GM12878 (cell line): Measurements from ENCODE around the gene MYH9.

Source experiments
- CTCF ChIP-seq, 3 experiments: IDR thresholded peaks in 2 of 3; conservative IDR thresholded peaks in 1 of 3; 2 replicates each; pipeline ENCODE4 v1.5.1; 2011; ENCODE audit warnings: low read depth in 3 of 3, low read length in 3 of 3, mild to moderate bottlenecking in 3 of 3, control low read depth in 2 of 3, moderate library complexity in 2 of 3, inconsistent platforms in 1 of 3, mixed read lengths in 1 of 3; ENCODE audit not compliant: control insufficient read depth in 2 of 3, insufficient read depth in 1 of 3; ENCODE audit errors: extremely low read depth in 1 of 3
- ETV6 ChIP-seq, 2 experiments: fragments of 450-650 bp in 1 of 2; IDR thresholded peaks in 1 of 2; conservative IDR thresholded peaks in 1 of 2; 2 replicates each; pipeline ENCODE4 v1.6.1; 2014; ENCODE audit warnings: antibody characterized with exemption in 1 of 2, borderline replicate concordance in 1 of 2, low read depth in 1 of 2, mild to moderate bottlenecking in 1 of 2, moderate library complexity in 1 of 2
- EZH2 ChIP-seq: IDR thresholded peaks from 2 replicates; pipeline ENCODE4 v1.6.1; 2012; ENCODE audit warnings: low read depth, mild to moderate bottlenecking, control low read depth, inconsistent platforms, low read length, borderline replicate concordance; ENCODE audit not compliant: control insufficient read depth
- HCFC1 ChIP-seq: fragments of 150-350 bp; IDR thresholded peaks from 2 replicates; pipeline ENCODE4 v1.6.1; 2014; ENCODE audit warnings: low read length
- KLF5 ChIP-seq: fragments of 450-650 bp; IDR thresholded peaks from 2 replicates; pipeline ENCODE4 v1.6.1; 2014; ENCODE audit warnings: mild to moderate bottlenecking; ENCODE audit not compliant: partially characterized antibody
- NRF1 ChIP-seq: conservative IDR thresholded peaks from 2 replicates; pipeline ENCODE4 v1.6.1; 2011; ENCODE audit warnings: mild to moderate bottlenecking, low read depth, low read length, improper control_type of control experiment
- POLR2A ChIP-seq: IDR thresholded peaks from 2 replicates; pipeline ENCODE4 v1.6.1; 2011; ENCODE audit warnings: low read depth, mild to moderate bottlenecking, low read length
- POLR2AphosphoS5 ChIP-seq: IDR thresholded peaks from 2 replicates; pipeline ENCODE4 v1.6.1; 2011; ENCODE audit warnings: mild to moderate bottlenecking, low read length, inconsistent platforms
- SMARCA5 ChIP-seq: fragments of 450-650 bp; IDR thresholded peaks from 2 replicates; pipeline ENCODE4 v1.6.1; 2017; ENCODE audit warnings: mild to moderate bottlenecking

GRCh38 chr22:36285017-36285416, 102.8 kb downstream of the MYH9 start:
- TF ChIP-seq ETV6 (conservative IDR thresholded peaks at IDR 0.05 in 1 of 2, IDR thresholded peaks at IDR 0.05 in 1 of 2; ENCODE audit: borderline replicate concordance in 1 of 2, low read depth in 1 of 2) (no peak), CTCF (IDR thresholded peaks at IDR 0.05 in 2 of 3, conservative IDR thresholded peaks at IDR 0.05 in 1 of 3; ENCODE audit: control insufficient read depth in 2 of 3, extremely low read depth in 1 of 3, insufficient read depth in 1 of 3, low read depth in 3 of 3, low read length in 3 of 3) (no peak), POLR2AphosphoS5 (no peak), SMARCA5 (no peak), NRF1 (no peak), KLF5 (no peak), HCFC1 (no peak), POLR2A (no peak; the same call in 1 of the 2 replicates), EZH2 (no peak)
